Bronchial epithelial cell (primary cell): Measurements from ENCODE around the gene FNDC3B. TPM values are rescaled to one million over a fixed set of nuclear protein-coding genes. Genes with fewer than 3 reads are reported as not detected.
"Not testable (repeated sequence)": the region's sequence is repeated elsewhere in the genome, so short reads cannot be mapped to it uniquely, and the experiment has no call there.

ENCODE experiments used
- DNase-seq: peaks from one replicate; pipeline ENCODE4 v3.0.0-alpha.2; 2010; ENCODE audit warnings: low read depth
- FAIRE-seq: peaks from 2 replicates; lab custom pipeline; 2011; peaks lifted over from hg19 to GRCh38; lab: Jason Lieb, UNC
- H3K27me3 ChIP-seq: 2 replicates; pipeline ENCODE4 v1.5.1; 2011; ENCODE audit warnings: low read length; ENCODE audit not compliant: control insufficient read depth, insufficient read depth
- H3K36me3 ChIP-seq: 2 replicates; pipeline ENCODE4 v1.5.1; 2011; ENCODE audit warnings: low read length; ENCODE audit not compliant: control insufficient read depth, insufficient read depth
- H3K4me3 ChIP-seq: 2 replicates; pipeline ENCODE4 v1.5.1; 2011; ENCODE audit warnings: mild to moderate bottlenecking, low read depth, low read length, control low read depth
- CTCF ChIP-seq: IDR thresholded peaks from 2 replicates; pipeline ENCODE4 v1.5.1; 2011; ENCODE audit warnings: mild to moderate bottlenecking, moderate library complexity, low read length, control low read depth, inconsistent platforms; ENCODE audit not compliant: insufficient read depth, severe bottlenecking
- total RNA-seq: library from RNA; depleted of rRNA; stranded (reverse); fragments of >200 nt; gene quantifications from 2 replicates; pipeline ENCODE4 v1.2.1, GENCODE V29; 2014

FNDC3B gene
- total RNA-seq, 1 donor from 2014 or later: 39.2 TPM

GRCh38 chr3:172247525-172248274 is 208.3 kb downstream of the FNDC3B start:
- no peaks in the 10 kb centered on the region for H3K27me3 ChIP-seq
- no peak for TF ChIP-seq CTCF
- FAIRE-seq (no peak), DNase-seq (no peak)
- H3K4me3 ChIP-seq: no peak overlapping the region
- peaks cover 4% of the 10 kb centered on the region for H3K36me3 ChIP-seq

GRCh38 chr3:172249039-172249438 is 209.7 kb downstream of the FNDC3B start:
- DNase-seq: peak; percentile 30
- FAIRE-seq: no peak
- Histone ChIP-seq H3K27me3 (no peaks in the 10 kb centered on the region), H3K4me3 (no peak overlapping the region), H3K36me3 (peaks cover 4% of the 10 kb centered on the region)
- no peak for TF ChIP-seq CTCF

- Histone ChIP-seq H3K4me3 (no peak overlapping the region), H3K36me3 (peaks cover 6% of the 10 kb centered on the region), H3K27me3 (no peaks in the 10 kb centered on the region)
- DNase-seq (no peak), FAIRE-seq (no peak)
- no peak for TF ChIP-seq CTCF
These were observed 211.8 kb downstream of the FNDC3B start for GRCh38 chr3:172251211-172251610.

- FAIRE-seq (no peak), DNase-seq (no peak)
- Histone ChIP-seq H3K4me3 (no peak overlapping the region), H3K27me3 (no peaks in the 10 kb centered on the region), H3K36me3 (peaks cover 5% of the 10 kb centered on the region)
- no peak for TF ChIP-seq CTCF
These were observed 213.8 kb downstream of the FNDC3B start for GRCh38 chr3:172253200-172253599.

- FAIRE-seq: no peak
- Histone ChIP-seq H3K4me3 (no peak overlapping the region), H3K27me3 (no peaks in the 10 kb centered on the region), H3K36me3 (peaks cover 5% of the 10 kb centered on the region)
- no peak for DNase-seq
- no peak for TF ChIP-seq CTCF
These were observed 215.2 kb downstream of the FNDC3B start for GRCh38 chr3:172254542-172254941.

GRCh38 chr3:172255321-172255720 is 215.9 kb downstream of the FNDC3B start:
- H3K27me3 ChIP-seq, FAIRE-seq, H3K4me3 ChIP-seq, H3K36me3 ChIP-seq, DNase-seq: not testable (repeated sequence)
